NCI-H2029 (cell line): ENCODE measurements around the gene DHFR.
"Not testable (repeated sequence)": the region's sequence is repeated elsewhere in the genome, so short reads cannot be mapped to it uniquely, and the experiment has no call there.

Source experiments
- DNase-seq: peaks from one replicate; lab custom pipeline; 2025; lab: John Stamatoyannopoulos, UW

DHFR gene

DNA sequence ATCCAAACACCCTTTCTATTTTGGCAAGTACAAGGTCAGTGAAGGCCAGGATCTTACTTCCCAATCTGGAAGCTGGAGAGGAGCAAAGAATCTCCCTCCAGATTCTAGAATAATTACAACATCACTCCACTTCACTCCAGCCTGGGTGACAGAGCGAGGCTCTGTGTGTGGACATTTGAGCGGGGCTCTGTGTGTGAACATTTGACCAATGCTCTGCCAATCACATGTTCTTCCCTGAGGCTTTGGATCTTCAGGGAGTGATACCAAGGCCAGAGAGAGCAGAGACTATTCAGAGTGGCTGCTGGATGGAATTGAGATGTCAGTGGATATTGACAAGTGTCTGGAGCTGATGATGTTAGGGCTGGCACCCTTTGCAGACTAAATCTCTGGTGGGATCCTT, 60.0 kb downstream of the DHFR start:
- DNase-seq: no peak

DNA sequence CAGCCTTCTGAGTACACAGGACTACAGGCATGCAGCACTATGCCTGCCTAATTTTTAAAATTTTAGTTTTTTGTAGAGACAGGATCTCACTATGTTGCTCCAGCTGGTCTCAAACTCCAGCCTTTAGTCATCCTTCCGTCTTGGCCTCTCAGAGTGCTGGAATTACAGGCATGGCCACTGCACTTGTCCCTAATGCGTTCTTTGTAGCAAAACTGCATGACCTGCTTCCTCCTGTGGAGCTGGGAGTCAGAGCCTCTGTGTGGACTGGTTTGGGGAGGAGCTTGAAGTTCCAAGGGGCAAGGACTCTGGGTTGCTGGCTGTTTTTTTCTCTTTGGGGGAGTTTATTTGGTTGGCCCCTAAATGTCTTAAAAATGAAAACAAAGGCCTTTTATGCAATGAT, 62.0 kb downstream of the DHFR start:
- no peak for DNase-seq

GRCh38 chr5:80592105-80592504, 62.7 kb downstream of the DHFR start:
- DNase-seq: no peak

DNA sequence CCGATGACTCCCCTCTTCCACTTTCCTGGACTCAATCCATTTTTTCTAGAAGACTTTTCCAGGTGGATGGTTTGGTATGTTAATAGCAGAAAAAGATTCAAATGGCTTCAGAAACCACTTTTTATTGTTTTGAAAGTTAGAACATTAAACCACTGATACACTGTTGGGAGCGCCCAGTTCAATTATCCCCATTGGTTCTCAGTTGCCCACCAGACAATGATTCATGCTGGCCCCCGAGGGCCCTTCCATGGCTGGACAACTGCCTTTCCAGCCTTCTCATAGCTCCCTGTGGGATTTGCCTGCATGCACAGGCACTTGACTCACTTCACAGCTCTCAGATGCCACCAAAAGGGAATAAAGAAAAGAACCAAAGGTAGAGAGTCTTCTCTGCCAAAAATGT, 63.4 kb downstream of the DHFR start:
- DNase-seq: no peak

DNA sequence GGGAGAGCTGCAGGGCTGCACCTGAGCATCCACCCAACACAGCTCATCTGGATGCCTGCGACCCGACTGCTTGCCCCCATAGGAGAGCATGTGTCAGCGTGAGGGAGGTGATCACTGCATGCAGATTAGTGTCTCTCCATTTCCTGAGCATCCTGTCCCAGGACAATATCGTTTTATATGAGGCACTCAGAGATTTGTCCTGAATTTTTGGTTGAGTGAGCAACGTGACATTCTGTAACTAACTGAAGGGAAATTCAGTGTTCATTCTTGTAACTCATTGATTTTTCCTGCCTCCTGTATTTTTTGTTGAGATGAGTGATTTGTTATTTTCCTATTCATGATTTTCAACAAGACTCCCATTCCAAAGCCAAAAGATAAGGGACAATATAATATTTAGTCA, 64.0 kb downstream of the DHFR start:
- DNase-seq: no peak

DNA sequence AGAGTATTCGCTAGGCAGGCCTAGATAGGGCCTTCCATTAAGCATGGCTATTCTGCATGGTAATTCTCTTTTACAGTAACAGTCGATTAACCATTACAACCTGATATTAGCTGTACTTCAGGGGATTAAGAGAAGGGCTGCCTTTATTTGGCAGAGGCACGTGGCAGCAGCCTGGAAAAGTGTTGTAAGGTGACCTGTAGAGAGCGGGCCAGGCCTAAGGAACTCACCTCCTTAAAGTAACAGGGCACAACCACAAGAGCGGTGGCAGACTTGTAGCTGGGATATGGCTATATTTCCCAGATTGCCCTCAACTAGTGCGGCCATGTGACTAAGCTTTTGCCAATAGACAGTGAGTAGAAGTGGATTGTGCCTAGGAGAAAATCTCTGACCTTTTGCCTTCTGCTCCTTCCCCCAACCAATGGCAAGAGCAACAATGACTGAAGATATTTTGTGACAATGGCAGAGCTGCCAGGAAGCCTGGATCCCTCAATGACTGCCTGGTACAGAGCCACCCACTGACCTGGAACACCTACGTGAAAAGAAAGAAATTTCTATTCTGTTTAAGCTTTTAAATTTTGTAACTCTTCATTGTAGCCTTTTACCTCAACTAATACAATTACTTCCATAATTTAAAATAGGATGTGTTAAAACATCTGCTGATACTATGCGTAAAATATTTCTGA, 65.8 kb downstream of the DHFR start:
- no peak for DNase-seq

DNA sequence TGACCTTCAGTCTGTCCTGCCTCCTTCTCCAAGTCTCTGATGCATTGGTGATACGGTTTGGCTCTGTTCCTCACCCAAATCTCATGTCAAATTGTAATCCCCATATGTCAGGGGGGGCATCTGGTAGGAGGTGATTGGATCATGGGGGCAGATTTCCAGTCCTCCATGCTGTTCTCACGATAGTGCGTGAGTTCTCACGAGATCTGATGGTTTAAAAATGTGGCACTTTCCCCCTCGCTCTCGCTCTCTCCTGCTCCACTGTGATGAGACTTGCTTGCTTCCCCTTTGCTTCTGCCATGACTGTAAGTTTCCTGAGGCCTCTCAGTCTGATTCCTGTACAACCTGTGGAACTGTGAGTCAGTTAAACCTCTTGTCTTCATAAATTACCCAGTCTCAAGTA, 70.0 kb downstream of the DHFR start:
- no peak for DNase-seq

- not testable (repeated sequence) for DNase-seq
These were observed 74.5 kb downstream of the DHFR start for GRCh38 chr5:80580291-80580690.

DNA sequence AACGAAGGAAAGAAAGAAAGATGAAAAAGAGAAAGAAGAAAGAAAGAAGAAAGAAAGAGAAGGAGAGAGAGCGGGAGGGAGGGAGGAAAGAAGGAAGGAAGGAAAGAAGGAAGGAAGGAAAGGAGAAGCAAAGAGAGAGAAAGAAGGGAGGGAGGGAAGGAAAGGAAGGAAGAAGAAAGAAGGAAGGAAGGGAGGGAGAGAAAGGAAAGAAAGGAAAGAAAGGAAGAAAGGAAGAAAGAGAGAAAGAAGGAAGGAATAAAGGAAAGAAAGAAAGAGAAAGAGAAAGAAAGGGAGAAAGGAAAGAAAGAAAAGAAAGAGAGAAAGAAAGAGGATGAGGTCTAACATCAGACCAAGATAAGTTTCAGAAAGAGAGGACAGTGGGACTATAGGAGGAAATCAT, 75.7 kb downstream of the DHFR start:
- DNase-seq: no peak

GRCh38 chr5:80577707-80578106, 77.1 kb downstream of the DHFR start:
- DNase-seq: no peak

DNA sequence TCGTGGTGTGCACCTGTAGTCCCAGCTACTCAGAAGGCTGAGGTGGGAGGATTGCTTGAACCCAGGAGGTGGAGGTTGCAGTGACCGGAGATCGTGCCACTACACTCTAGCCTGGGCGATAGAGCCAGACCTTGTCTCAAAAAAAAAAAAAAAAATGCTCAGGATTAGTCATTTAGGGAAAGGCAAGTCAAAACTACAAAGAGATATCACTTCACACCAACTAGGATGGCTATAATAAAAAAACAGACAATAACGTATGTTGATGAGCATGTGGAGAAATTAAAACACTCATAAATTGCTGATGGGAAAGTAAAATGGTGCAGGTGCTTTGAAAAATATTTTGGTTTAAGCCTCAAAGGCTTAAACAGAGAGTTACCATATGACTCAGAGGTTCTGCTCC, 78.4 kb downstream of the DHFR start:
- DNase-seq: no peak
